GM12878 (cell line): ENCODE measurements around the gene TRERF1.

Source experiments
- CTCF ChIP-seq, 3 experiments: IDR thresholded peaks in 2 of 3; conservative IDR thresholded peaks in 1 of 3; 2 replicates each; pipeline ENCODE4 v1.5.1; 2011; ENCODE audit warnings: low read depth in 3 of 3, low read length in 3 of 3, mild to moderate bottlenecking in 3 of 3, control low read depth in 2 of 3, moderate library complexity in 2 of 3, inconsistent platforms in 1 of 3, mixed read lengths in 1 of 3; ENCODE audit not compliant: control insufficient read depth in 2 of 3, insufficient read depth in 1 of 3; ENCODE audit errors: extremely low read depth in 1 of 3
- EZH2 ChIP-seq: IDR thresholded peaks from 2 replicates; pipeline ENCODE4 v1.6.1; 2012; ENCODE audit warnings: low read depth, mild to moderate bottlenecking, control low read depth, inconsistent platforms, low read length, borderline replicate concordance; ENCODE audit not compliant: control insufficient read depth
- HCFC1 ChIP-seq: fragments of 150-350 bp; IDR thresholded peaks from 2 replicates; pipeline ENCODE4 v1.6.1; 2014; ENCODE audit warnings: low read length
- MAX ChIP-seq: IDR thresholded peaks from 2 replicates; pipeline ENCODE4 v1.6.1; 2012; ENCODE audit warnings: low read depth, low read length, improper control_type of control experiment
- MEF2A ChIP-seq: IDR thresholded peaks from 2 replicates; pipeline ENCODE4 v1.6.1; 2011; ENCODE audit warnings: low read depth, mild to moderate bottlenecking, low read length, moderate library complexity; ENCODE audit not compliant: insufficient read depth
- MEF2B ChIP-seq: fragments of 450-650 bp; IDR thresholded peaks from 2 replicates; pipeline ENCODE4 v1.6.1; 2018; ENCODE audit warnings: mild to moderate bottlenecking, moderate library complexity; ENCODE audit not compliant: partially characterized antibody, poor library complexity, severe bottlenecking
- SREBF2 ChIP-seq: IDR thresholded peaks from 2 replicates; pipeline ENCODE4 v1.6.1; 2012; ENCODE audit warnings: mild to moderate bottlenecking, low read length
- TCF7 ChIP-seq: IDR thresholded peaks from 2 replicates; pipeline ENCODE4 v1.6.1; 2014; ENCODE audit warnings: antibody characterized with exemption, borderline replicate concordance
- ZNF274 ChIP-seq: IDR thresholded peaks from one replicate; pipeline ENCODE4 v1.8.0; 2011; ENCODE audit not compliant: insufficient read length, insufficient read depth
- ZSCAN29 ChIP-seq: fragments of 450-650 bp; IDR thresholded peaks from 2 replicates; pipeline ENCODE4 v1.6.1; 2017; ENCODE audit warnings: mild to moderate bottlenecking, moderate library complexity

GRCh38 chr6:42424906-42425474, 26.7 kb downstream of the TRERF1 start:
- TF ChIP-seq CTCF (IDR thresholded peaks at IDR 0.05 in 2 of 3, conservative IDR thresholded peaks at IDR 0.05 in 1 of 3; ENCODE audit: control insufficient read depth in 2 of 3, extremely low read depth in 1 of 3, insufficient read depth in 1 of 3, low read depth in 3 of 3, low read length in 3 of 3) (no peak), HCFC1 (no peak), ZNF274 (no peak), MEF2B (no peak), SREBF2 (no peak), MEF2A (no peak), TCF7 (no peak), EZH2 (no peak), ZSCAN29 (no peak), MAX (no peak)
